ENCODE measurements around the gene AK8.

The AK8 gene

DNA sequence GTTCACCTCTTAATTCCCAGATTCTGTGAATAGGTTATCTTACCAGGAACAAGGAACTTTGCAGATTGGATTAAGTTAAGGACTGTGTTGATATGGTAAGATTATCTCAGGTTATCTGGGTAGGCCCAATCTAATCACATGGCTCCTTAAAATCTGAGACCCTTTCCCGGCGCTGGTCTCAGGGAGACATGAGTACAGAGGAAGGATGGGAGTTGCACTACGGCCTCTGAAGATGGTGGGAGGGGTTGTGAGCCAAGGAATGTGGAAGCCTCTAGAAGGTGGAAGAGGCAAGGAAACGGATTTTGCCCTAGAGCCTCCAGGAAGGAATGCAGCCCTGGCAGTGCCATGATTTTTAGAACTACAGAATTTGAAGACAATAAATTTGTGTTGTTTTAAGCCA is 95.1 kb downstream of the AK8 start:
- H3K79me2 ChIP-seq (ENCODE audit: insufficient read depth, low read length) = no peaks in the 10 kb centered on the region
- no peak for TF ChIP-seq EZH2phosphoT487 (IDR thresholded peaks at IDR 0.05; ENCODE audit: borderline replicate concordance)
- TF ChIP-seq, protein P1, sequence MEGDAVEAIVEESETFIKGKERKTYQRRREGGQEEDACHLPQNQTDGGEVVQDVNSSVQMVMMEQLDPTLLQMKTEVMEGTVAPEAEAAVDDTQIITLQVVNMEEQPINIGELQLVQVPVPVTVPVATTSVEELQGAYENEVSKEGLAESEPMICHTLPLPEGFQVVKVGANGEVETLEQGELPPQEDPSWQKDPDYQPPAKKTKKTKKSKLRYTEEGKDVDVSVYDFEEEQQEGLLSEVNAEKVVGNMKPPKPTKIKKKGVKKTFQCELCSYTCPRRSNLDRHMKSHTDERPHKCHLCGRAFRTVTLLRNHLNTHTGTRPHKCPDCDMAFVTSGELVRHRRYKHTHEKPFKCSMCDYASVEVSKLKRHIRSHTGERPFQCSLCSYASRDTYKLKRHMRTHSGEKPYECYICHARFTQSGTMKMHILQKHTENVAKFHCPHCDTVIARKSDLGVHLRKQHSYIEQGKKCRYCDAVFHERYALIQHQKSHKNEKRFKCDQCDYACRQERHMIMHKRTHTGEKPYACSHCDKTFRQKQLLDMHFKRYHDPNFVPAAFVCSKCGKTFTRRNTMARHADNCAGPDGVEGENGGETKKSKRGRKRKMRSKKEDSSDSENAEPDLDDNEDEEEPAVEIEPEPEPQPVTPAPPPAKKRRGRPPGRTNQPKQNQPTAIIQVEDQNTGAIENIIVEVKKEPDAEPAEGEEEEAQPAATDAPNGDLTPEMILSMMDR (conservative IDR thresholded peaks at IDR 0.05; ENCODE audit: low read length) = no peak
- H3K36me3 ChIP-seq (ENCODE audit: insufficient read depth, low read length) = no peaks in the 10 kb centered on the region
- no peaks in the 10 kb centered on the region for H3K9me2 ChIP-seq (replicated peaks; ENCODE audit: low read depth, low read length)
- H4K20me1 ChIP-seq (ENCODE audit: insufficient read depth, low read length, poor library complexity, severe bottlenecking) = no peaks in the 10 kb centered on the region
- no peak overlapping the region for H3K4me3 ChIP-seq (ENCODE audit: low read length, poor library complexity, severe bottlenecking)
- H3K27me3 ChIP-seq (ENCODE audit: insufficient read depth, low read length, poor library complexity, severe bottlenecking) = no peaks in the 10 kb centered on the region
- H3K4me2 ChIP-seq (ENCODE audit: low read depth, low read length, poor library complexity, severe bottlenecking) = no peak overlapping the region
- H2AFZ ChIP-seq (ENCODE audit: low read length) = no peak overlapping the region
- peaks cover 9% of the 10 kb centered on the region for H3K4me1 ChIP-seq (ENCODE audit: insufficient read depth, low read length, poor library complexity, severe bottlenecking)
- no peaks in the 10 kb centered on the region for H3F3A ChIP-seq (ENCODE audit: low read depth)
- no peaks in the 10 kb centered on the region for H3K9me3 ChIP-seq (ENCODE audit: insufficient read depth, low read depth, low read length)
- no peak overlapping the region for H3K9ac ChIP-seq (ENCODE audit: low read depth, low read length, poor library complexity, severe bottlenecking)

DNA sequence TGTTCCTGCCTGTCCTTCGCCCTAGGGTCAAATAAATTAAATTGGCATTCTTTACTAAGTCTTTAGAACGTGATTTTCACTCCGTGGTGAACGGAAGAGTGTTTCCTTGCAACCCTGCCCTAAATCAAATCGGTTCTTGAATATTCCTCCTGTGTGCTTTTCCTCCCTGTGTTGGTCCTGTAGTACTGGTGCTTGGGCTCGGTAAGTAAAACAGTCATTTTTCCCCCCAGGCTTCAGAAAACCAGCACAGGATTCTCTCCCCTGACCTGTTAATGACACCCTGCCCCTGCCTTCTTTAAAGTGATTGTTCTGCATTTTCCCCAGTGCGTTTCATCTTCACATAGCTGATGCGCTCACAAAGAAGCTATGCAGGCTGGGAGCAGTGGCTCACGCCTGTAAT is 96.0 kb downstream of the AK8 start:
- TF ChIP-seq, protein P1 (conservative IDR thresholded peaks at IDR 0.05; ENCODE audit: low read length) = no peak
- no peak for TF ChIP-seq EZH2phosphoT487 (IDR thresholded peaks at IDR 0.05; ENCODE audit: borderline replicate concordance)
- Histone ChIP-seq H3F3A (ENCODE audit: low read depth) (no peaks in the 10 kb centered on the region), H3K4me1 (ENCODE audit: insufficient read depth, low read length, poor library complexity, severe bottlenecking) (no peaks in the 10 kb centered on the region), H3K36me3 (ENCODE audit: insufficient read depth, low read length) (no peaks in the 10 kb centered on the region), H3K79me2 (ENCODE audit: insufficient read depth, low read length) (no peaks in the 10 kb centered on the region), H2AFZ (ENCODE audit: low read length) (no peak overlapping the region), H3K9ac (ENCODE audit: low read depth, low read length, poor library complexity, severe bottlenecking) (no peak overlapping the region), H3K9me2 (replicated peaks; ENCODE audit: low read depth, low read length) (no peaks in the 10 kb centered on the region), H3K4me2 (ENCODE audit: low read depth, low read length, poor library complexity, severe bottlenecking) (no peak overlapping the region), H3K9me3 (ENCODE audit: insufficient read depth, low read depth, low read length) (no peaks in the 10 kb centered on the region), H3K4me3 (ENCODE audit: low read length, poor library complexity, severe bottlenecking) (no peak overlapping the region), H3K27me3 (ENCODE audit: insufficient read depth, low read length, poor library complexity, severe bottlenecking) (no peaks in the 10 kb centered on the region), H4K20me1 (ENCODE audit: insufficient read depth, low read length, poor library complexity, severe bottlenecking) (no peaks in the 10 kb centered on the region)

- H2AFZ ChIP-seq (ENCODE audit: low read length) = no peak overlapping the region
- H3K27me3 ChIP-seq (ENCODE audit: insufficient read depth, low read length, poor library complexity, severe bottlenecking) = no peaks in the 10 kb centered on the region
- no peaks in the 10 kb centered on the region for H3K9me2 ChIP-seq (replicated peaks; ENCODE audit: low read depth, low read length)
- H3K9me3 ChIP-seq (ENCODE audit: insufficient read depth, low read depth, low read length) = no peaks in the 10 kb centered on the region
- no peak for TF ChIP-seq EZH2phosphoT487 (IDR thresholded peaks at IDR 0.05; ENCODE audit: borderline replicate concordance)
- TF ChIP-seq, protein P1 (conservative IDR thresholded peaks at IDR 0.05; ENCODE audit: low read length) = no peak
- no peak overlapping the region for H3K4me3 ChIP-seq (ENCODE audit: low read length, poor library complexity, severe bottlenecking)
- H3K9ac ChIP-seq (ENCODE audit: low read depth, low read length, poor library complexity, severe bottlenecking) = no peak overlapping the region
- H3F3A ChIP-seq (ENCODE audit: low read depth) = no peaks in the 10 kb centered on the region
- H3K4me2 ChIP-seq (ENCODE audit: low read depth, low read length, poor library complexity, severe bottlenecking) = no peak overlapping the region
- H3K36me3 ChIP-seq (ENCODE audit: insufficient read depth, low read length) = no peaks in the 10 kb centered on the region
- H3K79me2 ChIP-seq (ENCODE audit: insufficient read depth, low read length) = no peaks in the 10 kb centered on the region
- H4K20me1 ChIP-seq (ENCODE audit: insufficient read depth, low read length, poor library complexity, severe bottlenecking) = no peaks in the 10 kb centered on the region
- no peaks in the 10 kb centered on the region for H3K4me1 ChIP-seq (ENCODE audit: insufficient read depth, low read length, poor library complexity, severe bottlenecking)
Measured at GRCh38 chr9:132780230-132781007, 97.7 kb downstream of the AK8 start.

All from Loucy (cell line).